ENCODE data around the gene LOXHD1. TPM values are rescaled to one million over a fixed set of nuclear protein-coding genes. Genes with fewer than 3 reads are reported as not detected.

The LOXHD1 gene
- total and polyA plus RNA-seq, 2 of the 4 experiments (the other 2 are of a cell fraction): not detected

- H3K14ac ChIP-seq (replicated peaks; ENCODE audit: low read depth, low read length): no peak overlapping the region
- no peak overlapping the region for H3K23ac ChIP-seq (ENCODE audit: low read depth, low read length)
- no peak overlapping the region for H3K4me2 ChIP-seq (ENCODE audit: low read depth, low read length)
- no peak overlapping the region for H2BK5ac ChIP-seq (ENCODE audit: low read depth, low read length, poor library complexity, severe bottlenecking)
- H4K20me1 ChIP-seq (ENCODE audit: insufficient read depth, low read length): peaks cover 5% of the 10 kb centered on the region; the same call in 1 of the 2 replicates
- DNase-seq (no peak), ATAC-seq (ENCODE audit: low read depth) (no peak)
- no peak overlapping the region for H2AK5ac ChIP-seq (ENCODE audit: low read depth, low read length)
- in situ Hi-C loops (cut with MboI; ENCODE audit: low sequenced_read_pairs): no loop called here
- H3K27ac ChIP-seq (ENCODE audit: insufficient read depth, low read length): no peak overlapping the region
- no peak overlapping the region for H4K91ac ChIP-seq (ENCODE audit: insufficient read depth, low read depth, low read length)
- dilution Hi-C loops (cut with HindIII; ENCODE audit: low sequenced_read_pairs, unreplicated experiment): no loop called here
- no peak overlapping the region for H4K5ac ChIP-seq (ENCODE audit: low read depth, low read length)
- TF ChIP-seq NFE2L2 (IDR thresholded peaks at IDR 0.05; ENCODE audit: low read depth, low read length): no peak
- no peak for TF ChIP-seq SMC3 (IDR thresholded peaks at IDR 0.05; ENCODE audit: low read depth, low read length)
- TF ChIP-seq CHD1 (IDR thresholded peaks at IDR 0.05; ENCODE audit: low read depth, low read length): no peak
- TF ChIP-seq CTCF (conservative IDR thresholded peaks at IDR 0.05; ENCODE audit: low read depth, low read length): no peak
- TF ChIP-seq FOS (IDR thresholded peaks at IDR 0.05; ENCODE audit: low read depth, low read length): no peak
- no peak for TF ChIP-seq POLR2A (IDR thresholded peaks at IDR 0.05; ENCODE audit: low read depth, low read length)
- TF ChIP-seq RCOR1 (IDR thresholded peaks at IDR 0.05; ENCODE audit: insufficient replicate concordance, low read length): no peak
- no peak for TF ChIP-seq MAZ (IDR thresholded peaks at IDR 0.05; ENCODE audit: borderline replicate concordance, low read depth, low read length)
- TF ChIP-seq MXI1 (IDR thresholded peaks at IDR 0.05; ENCODE audit: borderline replicate concordance, low read depth, low read length): no peak
- no peak for TF ChIP-seq ELK1 (IDR thresholded peaks at IDR 0.05; ENCODE audit: borderline replicate concordance, low read depth, low read length)
- TF ChIP-seq RFX5 (IDR thresholded peaks at IDR 0.05; ENCODE audit: low read depth, low read length): no peak
- TF ChIP-seq MAFK (IDR thresholded peaks at IDR 0.05; ENCODE audit: low read depth, low read length): no peak
- no peak for TF ChIP-seq BHLHE40 (IDR thresholded peaks at IDR 0.05; ENCODE audit: low read depth, low read length)
- no peak for TF ChIP-seq RAD21 (IDR thresholded peaks at IDR 0.05; ENCODE audit: low read length)
- no peak for TF ChIP-seq CEBPB (IDR thresholded peaks at IDR 0.05; ENCODE audit: low read depth, low read length)
- TF ChIP-seq USF2 (IDR thresholded peaks at IDR 0.05; ENCODE audit: low read depth, low read length): no peak
- no peak overlapping the region for H2AFZ ChIP-seq (replicated peaks; ENCODE audit: low read length, poor library complexity)
- BruUV-seq (replicated peaks): no TSS peak
- no peak overlapping the region for H3K9ac ChIP-seq (ENCODE audit: low read depth, low read length)
- no peaks in the 10 kb centered on the region for H3K9me3 ChIP-seq (ENCODE audit: control insufficient read depth, insufficient read depth, low read length)
- no peak overlapping the region for H2BK20ac ChIP-seq (ENCODE audit: low read depth, low read length)
- no peaks in the 10 kb centered on the region for H3K4me1 ChIP-seq (ENCODE audit: control insufficient read depth, insufficient read depth, low read length)
- H3K4me3 ChIP-seq (ENCODE audit: insufficient read depth, low read depth, low read length): no peak overlapping the region
- CTCF ChIA-PET: interaction anchor here (0.6 kb wide), 1 partner anchor 1119 kb away, joined by 3 read pairs; no protein-coding TSS in a partner anchor
- H2BK15ac ChIP-seq (ENCODE audit: low read depth, low read length): no peak overlapping the region
- no peaks in the 10 kb centered on the region for H3K27me3 ChIP-seq (ENCODE audit: control insufficient read depth, insufficient read depth, low read length)
- no peak overlapping the region for H3K4ac ChIP-seq (ENCODE audit: low read depth, low read length)
- H3K79me1 ChIP-seq (ENCODE audit: low read depth in 1 of 2, low read length in 2 of 2): no peaks in the 10 kb centered on the region
- POLR2A ChIA-PET (ENCODE audit: unreplicated experiment): no interaction called here
- no peak overlapping the region for H3K18ac ChIP-seq (ENCODE audit: low read depth, low read length)
- no peak overlapping the region for H4K8ac ChIP-seq (ENCODE audit: low read depth in 2 of 2, low read length in 2 of 2)
- H3K9me1 ChIP-seq (ENCODE audit: insufficient read depth, low read length): no peaks in the 10 kb centered on the region; the same call in 1 of the 2 replicates
- WGBS, 2 experiments (ENCODE audit: extremely low coverage in 2 of 2, insufficient read length in 1 of 2): 50% methylated on average over 2 of the region's 3 CpGs; no CpG with 5 or more reads in 1 of the 2 experiments
- no peaks in the 10 kb centered on the region for H3K36me3 ChIP-seq (ENCODE audit: control insufficient read depth, insufficient read depth, low read length)
- no peak overlapping the region for H2AK9ac ChIP-seq (replicated peaks; ENCODE audit: low read depth, low read length, poor library complexity)
- intact Hi-C loops (cut with micrococcal nuclease): no loop called here
- H2BK120ac ChIP-seq (ENCODE audit: low read depth, low read length): no peak overlapping the region
- no peak overlapping the region for H3K56ac ChIP-seq (ENCODE audit: extremely low read depth, insufficient read depth, low read length)
These were observed 186.3 kb downstream of the LOXHD1 start for GRCh38 chr18:46470714-46471113.
